OCI-LY7 (cell line): ENCODE data around the gene ADAM33. TPM values are rescaled to one million over a fixed set of nuclear protein-coding genes. Genes with fewer than 3 reads are reported as not detected.

Experiments used
- BruUV-seq: library from RNA; stranded (reverse); fragments of 400-500 nt; replicated peaks from 2 replicates; lab custom pipeline; 2021; lab: Mats Ljungman, UMichigan
- CTCF ChIA-PET: fragments of 300-600 bp; sonication (Branson Sonifier 250); formaldehyde crosslinking; loops from one replicate; lab custom pipeline; 2022; ENCODE audit warnings: antibody characterized with exemption; ENCODE audit not compliant: unreplicated experiment; lab: Charles Lee
- POLR2A ChIA-PET: fragments of 300-600 bp; sonication (Branson Sonifier 250); formaldehyde crosslinking; loops from one replicate; lab custom pipeline; 2022; ENCODE audit warnings: antibody characterized with exemption; lab: Charles Lee
- DNase-seq: peaks from one replicate; pipeline ENCODE4 v3.0.0-alpha.2; 2015; ENCODE audit warnings: low spot score
- H2AFZ ChIP-seq: fragments of 200-600 bp; sonication (generic), shearing (Covaris generic); 2 replicates; pipeline ENCODE4 v1.6.1; 2014; ENCODE audit warnings: mild to moderate bottlenecking, antibody characterized with exemption, low read length, moderate library complexity
- H3K27ac ChIP-seq: fragments of 200-600 bp; sonication (generic); 2 replicates; pipeline ENCODE4 v1.5.1; 2014; ENCODE audit warnings: mixed run types, low read depth, mild to moderate bottlenecking, moderate library complexity, low read length, inconsistent platforms; ENCODE audit not compliant: poor library complexity, severe bottlenecking
- H3K36me3 ChIP-seq: fragments of 200-600 bp; sonication (generic); 2 replicates; pipeline ENCODE4 v1.6.1; 2014; ENCODE audit warnings: mild to moderate bottlenecking, antibody characterized with exemption, low read length, moderate library complexity, mixed read lengths; ENCODE audit not compliant: insufficient read depth
- H3K4me1 ChIP-seq: fragments of 200-600 bp; sonication (generic); 2 replicates; pipeline ENCODE4 v1.5.1; 2014; ENCODE audit warnings: mild to moderate bottlenecking, low read length; ENCODE audit not compliant: insufficient read depth, poor library complexity, severe bottlenecking
- H3K4me2 ChIP-seq: fragments of 200-600 bp; sonication (generic); 2 replicates; pipeline ENCODE4 v1.6.1; 2014; ENCODE audit warnings: mild to moderate bottlenecking, low read length
- H3K4me3 ChIP-seq: fragments of 200-600 bp; sonication (generic); 2 replicates; pipeline ENCODE4 v1.5.1; 2014; ENCODE audit warnings: mild to moderate bottlenecking, low read depth, low read length; ENCODE audit not compliant: poor library complexity, severe bottlenecking
- H3K79me2 ChIP-seq: fragments of 200-600 bp; sonication (generic); 2 replicates; pipeline ENCODE4 v1.6.1; 2016; ENCODE audit warnings: low read depth, mild to moderate bottlenecking, low read length, moderate library complexity, mixed read lengths; ENCODE audit not compliant: insufficient read depth
- H3K9me2 ChIP-seq: fragments of 200-600 bp; sonication (generic); 2 replicates; pipeline ENCODE4 v1.6.1; 2016; ENCODE audit warnings: mild to moderate bottlenecking, low read length, mixed read lengths; ENCODE audit not compliant: insufficient read depth
- H3K9me3 ChIP-seq: fragments of 200-600 bp; sonication (generic); 2 replicates; pipeline ENCODE4 v1.6.1; 2014; ENCODE audit warnings: mild to moderate bottlenecking, mixed run types, low read length, mixed read lengths
- H4K20me1 ChIP-seq: fragments of 200-600 bp; sonication (generic); 2 replicates; pipeline ENCODE4 v1.6.1; 2014; ENCODE audit warnings: mild to moderate bottlenecking, antibody characterized with exemption, low read length, moderate library complexity, mixed read lengths; ENCODE audit not compliant: insufficient read depth
- CTCF ChIP-seq: fragments of 200-600 bp; sonication (generic); conservative IDR thresholded peaks from 2 replicates; pipeline ENCODE4 v1.5.1; 2014; ENCODE audit warnings: mild to moderate bottlenecking, antibody characterized with exemption, low read length, moderate library complexity, mixed read lengths
- EZH2phosphoT487 ChIP-seq: fragments of 200-600 bp; sonication (generic); IDR thresholded peaks from 2 replicates; pipeline ENCODE4 v1.6.1; 2018; ENCODE audit warnings: low read depth, borderline replicate concordance, mild to moderate bottlenecking, mixed run types, antibody characterized with exemption, low read length, moderate library complexity, mixed read lengths
- intact Hi-C: fragments of 100-400 bp; cut with micrococcal nuclease; formaldehyde crosslinking; loops from one replicate; pipeline ENCODE4 v1.10.0; 2022; ENCODE audit not compliant: unreplicated experiment
- total RNA-seq, 2 experiments: library from RNA; depleted of rRNA in 1 of 2; stranded (reverse); fragments of >200 nt in 1 of 2; shearing (Covaris generic) in 1 of 2; gene quantifications; 2 replicates each; pipeline ENCODE4 v1.2.3, GENCODE V29; 2014 to 2022

Gene ADAM33
- total RNA-seq, 2 experiments from 2014 or later = not detected

- POLR2A ChIA-PET = no interaction called here
- Histone ChIP-seq H3K27ac (no peak overlapping the region), H3K9me2 (no peaks in the 10 kb centered on the region), H3K4me3 (no peak overlapping the region), H3K4me2 (no peak overlapping the region), H3K9me3 (no peaks in the 10 kb centered on the region), H2AFZ (no peak overlapping the region), H4K20me1 (no peaks in the 10 kb centered on the region), H3K79me2 (no peaks in the 10 kb centered on the region), H3K4me1 (no peaks in the 10 kb centered on the region), H3K36me3 (no peaks in the 10 kb centered on the region)
- BruUV-seq = no TSS peak
- intact Hi-C loops = no loop called here
- CTCF ChIA-PET = no interaction called here
- DNase-seq = no peak
- no peak for TF ChIP-seq EZH2phosphoT487
- no peak for TF ChIP-seq CTCF
Observed at GRCh38 chr20:3729811-3730540, 48.2 kb upstream of the ADAM33 start.

- Histone ChIP-seq H3K4me2 (no peak overlapping the region), H3K9me3 (no peaks in the 10 kb centered on the region), H2AFZ (no peak overlapping the region), H3K4me3 (no peak overlapping the region), H3K27ac (no peak overlapping the region), H3K36me3 (no peaks in the 10 kb centered on the region), H3K9me2 (no peaks in the 10 kb centered on the region), H3K4me1 (no peaks in the 10 kb centered on the region), H4K20me1 (no peaks in the 10 kb centered on the region), H3K79me2 (no peaks in the 10 kb centered on the region)
- intact Hi-C loops = no loop called here
- TF ChIP-seq CTCF (no peak), EZH2phosphoT487 (no peak)
- ChIA-PET CTCF (interaction anchor here (0.6 kb wide), 1 partner anchor 38 kb away, joined by 3 read pairs; the partner anchor contains the start of gene ADISSP), POLR2A (no interaction called here)
- DNase-seq = no peak
- BruUV-seq = no TSS peak
Observed at GRCh38 chr20:3729378-3729777, 47.6 kb upstream of the ADAM33 start.

- Histone ChIP-seq H3K79me2 (no peaks in the 10 kb centered on the region), H3K27ac (no peak overlapping the region), H2AFZ (no peak overlapping the region), H3K9me3 (no peaks in the 10 kb centered on the region), H3K4me3 (no peak overlapping the region), H3K9me2 (no peaks in the 10 kb centered on the region), H3K4me2 (no peak overlapping the region), H3K4me1 (no peaks in the 10 kb centered on the region), H4K20me1 (no peaks in the 10 kb centered on the region), H3K36me3 (no peaks in the 10 kb centered on the region)
- ChIA-PET CTCF (interaction anchor here (0.6 kb wide), 1 partner anchor 39 kb away, joined by 3 read pairs; the partner anchor contains the start of gene ADISSP), POLR2A (no interaction called here)
- TF ChIP-seq CTCF (no peak), EZH2phosphoT487 (no peak)
- intact Hi-C loops = no loop called here
- no peak for DNase-seq
- no TSS peak for BruUV-seq
Observed at GRCh38 chr20:3728876-3729275, 47.1 kb upstream of the ADAM33 start.
